Activated gamma-delta T cell (primary cell): ENCODE data around the gene SYNPR.

Experiments used
- DNase-seq: peaks from one replicate; lab custom pipeline; 2025; lab: John Stamatoyannopoulos, UW

SYNPR gene

GRCh38 chr3:63304421-63304820, 26.3 kb downstream of the SYNPR start:
- DNase-seq = no peak

- no peak for DNase-seq
Measured at GRCh38 chr3:63308072-63308471, 30.0 kb downstream of the SYNPR start.

GRCh38 chr3:63309768-63310167, 31.7 kb downstream of the SYNPR start:
- DNase-seq = no peak

GRCh38 chr3:63323766-63324165, 45.7 kb downstream of the SYNPR start:
- DNase-seq = no peak

GRCh38 chr3:63324621-63325020, 46.5 kb downstream of the SYNPR start:
- no peak for DNase-seq

GRCh38 chr3:63325386-63325785, 47.3 kb downstream of the SYNPR start:
- no peak for DNase-seq

- DNase-seq = no peak
Measured at GRCh38 chr3:63328365-63328764, 50.3 kb downstream of the SYNPR start.

- no peak for DNase-seq
Measured at GRCh38 chr3:63331520-63331919, 53.4 kb downstream of the SYNPR start.

- DNase-seq = no peak
Measured at GRCh38 chr3:63333815-63334214, 55.7 kb downstream of the SYNPR start.

GRCh38 chr3:63338351-63338750, 60.2 kb downstream of the SYNPR start:
- DNase-seq = no peak

- DNase-seq = no peak
Measured at GRCh38 chr3:63343674-63344073, 65.6 kb downstream of the SYNPR start.

- DNase-seq = no peak
Measured at GRCh38 chr3:63344661-63345060, 66.6 kb downstream of the SYNPR start.

- no peak for DNase-seq
Measured at GRCh38 chr3:63349583-63350573, 71.8 kb downstream of the SYNPR start.

- no peak for DNase-seq
Measured at GRCh38 chr3:63351159-63352007, 73.3 kb downstream of the SYNPR start.

- DNase-seq = no peak
Measured at GRCh38 chr3:63352008-63352279, 73.8 kb downstream of the SYNPR start.

- DNase-seq = no peak
Measured at GRCh38 chr3:63353383-63353782, 75.3 kb downstream of the SYNPR start.

GRCh38 chr3:63354160-63354559, 76.1 kb downstream of the SYNPR start:
- DNase-seq = no peak

- no peak for DNase-seq
Measured at GRCh38 chr3:63355809-63356208, 77.7 kb downstream of the SYNPR start.

GRCh38 chr3:63364495-63364894, 86.4 kb downstream of the SYNPR start:
- no peak for DNase-seq

GRCh38 chr3:63364910-63365309, 86.8 kb downstream of the SYNPR start:
- no peak for DNase-seq

GRCh38 chr3:63365671-63366070, 87.6 kb downstream of the SYNPR start:
- no peak for DNase-seq

- no peak for DNase-seq
Measured at GRCh38 chr3:63370094-63370493, 92.0 kb downstream of the SYNPR start.

GRCh38 chr3:63383040-63383439, 104.9 kb downstream of the SYNPR start:
- DNase-seq = no peak
